Measurements from ENCODE around the gene COMMD1. TPM values are rescaled to one million over a fixed set of nuclear protein-coding genes. Genes with fewer than 3 reads are reported as not detected.
"Not testable (repeated sequence)": the region's sequence is repeated elsewhere in the genome, so short reads cannot be mapped to it uniquely, and the experiment has no call there.

The COMMD1 gene
- total RNA-seq, 1 donor from 2014 or later, result 36.1 TPM

DNA sequence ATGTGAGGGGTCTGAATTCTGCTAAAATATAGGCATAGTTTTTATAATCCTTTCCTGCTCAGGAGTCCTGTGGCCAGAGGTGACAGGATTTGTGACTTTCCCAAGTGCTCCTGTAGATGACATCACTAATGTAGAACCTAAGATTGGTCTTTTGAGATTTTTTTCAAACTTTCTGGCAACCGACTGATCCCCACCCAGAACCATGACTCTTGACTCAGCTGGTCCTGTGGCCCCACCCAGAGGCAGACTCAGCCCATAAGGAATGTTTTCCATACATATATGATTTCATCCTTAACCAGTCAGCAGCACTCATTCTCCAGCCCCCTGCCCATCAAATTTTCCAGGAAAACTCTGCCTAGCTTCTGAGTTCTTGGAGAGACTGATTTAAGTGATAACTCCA, 46.8 kb downstream of the COMMD1 start:
- no peak for DNase-seq (ENCODE audit: low spot score in 2 of 2, unreplicated experiment in 2 of 2)
- H3K36me3 Mint-ChIP-seq, result peaks cover 20% of the 10 kb centered on the region
- no peaks in the 10 kb centered on the region for H3K27me3 Mint-ChIP-seq (ENCODE audit: low read depth)
- no peak overlapping the region for H3K4me3 Mint-ChIP-seq
- H3K27ac Mint-ChIP-seq, result no peak overlapping the region
- H3K9me3 Mint-ChIP-seq, result peaks cover 14% of the 10 kb centered on the region
- H3K4me1 Mint-ChIP-seq, result peaks cover 27% of the 10 kb centered on the region
- TF ChIP-seq, protein P1, sequence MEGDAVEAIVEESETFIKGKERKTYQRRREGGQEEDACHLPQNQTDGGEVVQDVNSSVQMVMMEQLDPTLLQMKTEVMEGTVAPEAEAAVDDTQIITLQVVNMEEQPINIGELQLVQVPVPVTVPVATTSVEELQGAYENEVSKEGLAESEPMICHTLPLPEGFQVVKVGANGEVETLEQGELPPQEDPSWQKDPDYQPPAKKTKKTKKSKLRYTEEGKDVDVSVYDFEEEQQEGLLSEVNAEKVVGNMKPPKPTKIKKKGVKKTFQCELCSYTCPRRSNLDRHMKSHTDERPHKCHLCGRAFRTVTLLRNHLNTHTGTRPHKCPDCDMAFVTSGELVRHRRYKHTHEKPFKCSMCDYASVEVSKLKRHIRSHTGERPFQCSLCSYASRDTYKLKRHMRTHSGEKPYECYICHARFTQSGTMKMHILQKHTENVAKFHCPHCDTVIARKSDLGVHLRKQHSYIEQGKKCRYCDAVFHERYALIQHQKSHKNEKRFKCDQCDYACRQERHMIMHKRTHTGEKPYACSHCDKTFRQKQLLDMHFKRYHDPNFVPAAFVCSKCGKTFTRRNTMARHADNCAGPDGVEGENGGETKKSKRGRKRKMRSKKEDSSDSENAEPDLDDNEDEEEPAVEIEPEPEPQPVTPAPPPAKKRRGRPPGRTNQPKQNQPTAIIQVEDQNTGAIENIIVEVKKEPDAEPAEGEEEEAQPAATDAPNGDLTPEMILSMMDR (IDR thresholded peaks at IDR 0.05; ENCODE audit: unreplicated experiment), result no peak

DNA sequence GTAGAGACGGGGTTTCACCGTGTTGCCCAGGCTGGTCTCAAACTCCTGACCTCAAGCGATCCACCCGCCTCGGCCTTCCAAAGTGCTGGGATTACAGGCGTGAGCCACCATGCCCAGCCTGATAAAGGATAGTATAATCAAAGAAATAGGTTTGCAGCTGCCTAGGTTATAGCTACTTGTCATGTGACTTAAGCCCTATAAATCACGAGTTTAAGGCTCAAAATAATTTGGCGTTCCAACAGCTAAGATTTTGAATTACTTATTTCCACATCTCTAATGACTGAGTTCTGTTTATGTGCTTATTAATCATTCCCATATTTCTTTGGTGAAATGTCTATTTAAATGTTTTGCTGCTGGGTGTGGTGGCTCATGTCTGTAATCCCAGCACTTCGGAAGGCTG, 49.4 kb downstream of the COMMD1 start:
- Mint-ChIP-seq H3K4me1 (peaks cover 17% of the 10 kb centered on the region), H3K9me3 (peaks cover 18% of the 10 kb centered on the region), H3K36me3 (peaks cover 24% of the 10 kb centered on the region)
- not testable (repeated sequence) for DNase-seq (ENCODE audit: low spot score in 2 of 2, unreplicated experiment in 2 of 2); H3K27me3 Mint-ChIP-seq (ENCODE audit: low read depth); H3K27ac Mint-ChIP-seq; H3K4me3 Mint-ChIP-seq

DNA sequence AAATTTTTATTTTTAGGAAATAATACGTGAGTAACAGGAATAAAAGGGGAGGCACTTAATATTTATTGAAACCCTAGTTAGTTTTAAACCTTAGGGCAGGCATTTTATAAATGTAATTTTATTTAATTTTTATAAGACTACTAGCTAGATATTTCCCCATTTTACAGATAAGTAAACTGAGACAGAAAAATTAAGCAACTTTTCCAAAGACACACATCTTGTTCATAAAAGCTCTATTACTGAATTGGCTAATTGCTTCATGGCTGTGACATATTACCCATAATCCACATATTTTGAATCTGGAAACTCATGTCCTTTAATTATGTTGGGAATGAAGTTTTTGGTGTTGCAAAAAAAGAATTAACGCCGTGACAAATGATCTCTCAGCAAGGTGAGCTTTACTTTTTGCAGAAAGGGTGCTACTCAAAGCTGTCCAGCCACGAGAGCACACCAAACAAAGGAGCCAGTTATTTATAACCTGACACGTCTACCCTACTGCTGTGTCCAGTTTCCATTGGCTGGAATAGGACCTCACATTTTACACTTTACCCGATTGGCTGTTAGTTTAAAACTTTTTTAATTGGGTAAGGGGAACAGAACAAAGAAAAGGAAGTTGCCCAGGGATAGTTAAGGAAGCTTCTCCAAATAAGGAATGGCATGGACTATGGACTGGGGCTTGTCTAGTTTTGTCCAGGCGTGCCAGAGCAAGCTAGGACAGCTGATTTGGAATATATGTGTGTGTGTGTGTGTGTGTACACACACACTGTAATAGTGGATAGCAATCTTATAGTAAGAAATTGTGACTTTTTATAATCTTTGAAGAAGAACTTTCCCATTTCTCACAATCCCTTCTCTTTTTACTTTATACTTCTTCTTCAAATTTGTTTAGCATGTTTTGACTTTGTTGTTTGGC, 54.2 kb downstream of the COMMD1 start:
- H3K36me3 Mint-ChIP-seq, result peaks cover 20% of the 10 kb centered on the region
- no peak overlapping the region for H3K27ac Mint-ChIP-seq
- DNase-seq (ENCODE audit: low spot score in 2 of 2, unreplicated experiment in 2 of 2), result no peak
- H3K4me3 Mint-ChIP-seq, result no peak overlapping the region
- H3K27me3 Mint-ChIP-seq (ENCODE audit: low read depth), result no peaks in the 10 kb centered on the region
- peaks cover 17% of the 10 kb centered on the region for H3K9me3 Mint-ChIP-seq
- H3K4me1 Mint-ChIP-seq, result peaks cover 6% of the 10 kb centered on the region
- TF ChIP-seq, protein P1 (IDR thresholded peaks at IDR 0.05; ENCODE audit: unreplicated experiment), result no peak

DNA sequence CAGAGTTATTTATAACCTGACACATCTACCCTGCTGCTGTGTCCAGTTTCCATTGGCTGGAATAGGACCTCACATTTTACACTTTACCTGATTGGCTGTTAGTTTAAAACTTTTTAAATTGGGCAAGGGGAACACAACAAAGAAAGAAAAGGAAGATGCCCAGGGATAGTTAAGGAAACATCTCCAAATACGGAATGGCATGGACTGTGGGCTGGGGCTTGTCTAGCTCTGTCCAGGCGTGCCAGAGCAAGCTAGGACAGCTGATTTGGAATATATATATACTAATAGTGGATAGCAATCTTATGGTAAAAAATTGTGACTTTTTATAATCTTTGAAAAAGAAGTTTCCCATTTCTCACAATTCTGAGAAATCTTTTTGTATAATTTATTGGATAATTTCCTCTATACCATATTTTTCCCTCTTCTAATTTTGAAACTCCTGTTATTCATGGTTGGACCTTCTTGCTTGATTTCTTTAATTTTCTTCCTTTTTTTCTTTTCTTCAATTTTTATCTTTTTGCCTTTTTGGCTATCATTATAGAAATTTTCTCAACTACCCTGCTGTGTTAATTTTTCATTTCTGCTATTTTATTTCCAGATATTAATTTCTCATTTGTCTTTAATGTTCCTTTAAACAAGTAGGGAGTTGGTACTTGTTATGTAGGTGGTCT, 55.9 kb downstream of the COMMD1 start:
- no peak for DNase-seq (ENCODE audit: low spot score in 2 of 2, unreplicated experiment in 2 of 2)
- no peaks in the 10 kb centered on the region for H3K27me3 Mint-ChIP-seq (ENCODE audit: low read depth)
- H3K27ac Mint-ChIP-seq, result no peak overlapping the region
- peaks cover 20% of the 10 kb centered on the region for H3K36me3 Mint-ChIP-seq
- H3K4me3 Mint-ChIP-seq, result no peak overlapping the region
- TF ChIP-seq, protein P1 (IDR thresholded peaks at IDR 0.05; ENCODE audit: unreplicated experiment), result no peak
- peaks cover 17% of the 10 kb centered on the region for H3K9me3 Mint-ChIP-seq
- peaks cover 6% of the 10 kb centered on the region for H3K4me1 Mint-ChIP-seq

DNA sequence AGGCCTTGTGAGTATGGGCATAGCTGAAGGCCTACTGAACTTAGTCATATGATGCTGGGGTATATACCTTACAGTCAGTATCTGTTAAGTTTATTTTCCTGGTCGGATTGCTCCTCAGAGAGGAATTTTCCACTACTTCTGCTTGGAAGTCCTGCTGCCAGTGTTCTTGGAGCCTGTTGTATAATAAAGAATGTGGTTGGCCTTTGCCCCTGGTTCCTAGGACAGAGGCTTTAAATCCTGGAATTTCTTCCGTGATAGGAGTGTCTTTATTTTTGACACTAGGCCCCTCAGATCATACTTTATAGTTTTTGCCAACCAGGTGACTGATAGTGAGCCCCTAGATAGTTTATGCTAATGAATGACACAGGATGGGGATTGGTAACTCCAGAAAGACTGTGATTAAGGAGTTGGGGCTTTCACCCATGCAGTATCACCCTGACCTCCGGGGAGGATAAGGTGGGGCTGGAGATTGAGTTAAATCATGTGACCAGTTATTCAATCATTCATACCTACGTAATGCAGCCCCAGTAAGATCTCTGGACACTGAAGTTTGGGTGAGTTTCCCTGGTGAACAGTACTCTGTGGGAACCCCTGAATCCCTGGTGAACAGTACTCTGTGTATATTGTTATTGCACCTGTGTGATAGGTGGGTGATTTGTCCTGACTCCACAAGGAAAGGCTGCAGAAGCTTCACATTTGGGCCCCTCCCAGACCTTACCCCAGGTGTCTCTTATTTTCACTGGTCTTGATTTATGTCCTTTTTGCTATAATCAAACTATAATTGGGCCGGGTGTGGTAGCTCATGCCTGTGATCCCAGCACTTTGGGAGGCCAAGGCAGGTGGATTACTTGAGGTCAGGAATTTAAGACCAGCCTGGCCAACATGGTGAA, 56.9 kb downstream of the COMMD1 start:
- H3K27ac Mint-ChIP-seq, result no peak overlapping the region
- peaks cover 20% of the 10 kb centered on the region for H3K36me3 Mint-ChIP-seq
- no peaks in the 10 kb centered on the region for H3K27me3 Mint-ChIP-seq (ENCODE audit: low read depth)
- no peak overlapping the region for H3K4me3 Mint-ChIP-seq
- TF ChIP-seq, protein P1 (IDR thresholded peaks at IDR 0.05; ENCODE audit: unreplicated experiment), result no peak
- peaks cover 17% of the 10 kb centered on the region for H3K9me3 Mint-ChIP-seq
- H3K4me1 Mint-ChIP-seq, result peaks cover 10% of the 10 kb centered on the region
- no peak for DNase-seq (ENCODE audit: low spot score in 2 of 2, unreplicated experiment in 2 of 2)
